GM21447 (cell line): ENCODE measurements around the gene SLC19A3.
"Not testable (repeated sequence)": the region's sequence is repeated elsewhere in the genome, so short reads cannot be mapped to it uniquely, and the experiment has no call there.

ENCODE experiments used
- ATAC-seq: cut with Tn5 transposase; IDR thresholded peaks from one replicate; pipeline ENCODE4 v1.9.1; 2021; ENCODE audit not compliant: unreplicated experiment

SLC19A3 gene

GRCh38 chr2:227703961-227704360 is 13.9 kb downstream of the SLC19A3 start:
- ATAC-seq, result no peak

- ATAC-seq, result no peak
Measured at GRCh38 chr2:227703280-227703732, 14.5 kb downstream of the SLC19A3 start.

GRCh38 chr2:227701556-227701955 is 16.3 kb downstream of the SLC19A3 start:
- ATAC-seq, result no peak

DNA sequence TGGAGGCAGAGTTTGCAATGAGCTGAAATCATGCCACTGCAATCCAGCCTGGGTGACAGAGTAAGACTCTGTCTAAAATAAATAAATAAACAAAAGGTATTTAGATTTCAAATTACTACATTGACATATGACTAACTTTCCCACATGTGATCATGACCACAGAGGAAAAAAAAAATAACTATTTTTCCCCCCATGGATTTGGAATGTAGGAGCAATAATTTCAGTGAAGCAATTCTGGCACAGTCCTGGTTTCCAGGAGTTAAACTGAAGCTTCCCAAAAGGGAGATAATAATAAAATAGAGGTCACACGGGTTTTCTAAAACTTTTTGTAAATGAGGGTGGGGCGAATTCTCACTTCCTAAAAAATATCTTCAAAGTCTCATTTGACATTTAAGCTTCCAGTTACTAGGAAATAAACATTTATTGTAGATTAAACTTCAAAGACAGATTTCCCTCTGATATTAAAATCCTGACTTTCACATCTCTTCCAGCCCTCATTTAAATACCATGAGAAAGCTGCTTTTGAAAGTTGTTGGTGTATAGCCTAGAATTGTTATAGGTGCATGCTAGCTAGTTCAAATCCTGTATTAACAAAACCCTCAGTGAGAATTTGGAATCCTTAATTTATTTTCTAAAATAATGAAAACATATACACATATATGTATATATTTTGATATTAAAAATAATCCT is 20.7 kb downstream of the SLC19A3 start:
- ATAC-seq, result no peak

GRCh38 chr2:227687189-227687588 is 30.6 kb downstream of the SLC19A3 start:
- ATAC-seq, result no peak

DNA sequence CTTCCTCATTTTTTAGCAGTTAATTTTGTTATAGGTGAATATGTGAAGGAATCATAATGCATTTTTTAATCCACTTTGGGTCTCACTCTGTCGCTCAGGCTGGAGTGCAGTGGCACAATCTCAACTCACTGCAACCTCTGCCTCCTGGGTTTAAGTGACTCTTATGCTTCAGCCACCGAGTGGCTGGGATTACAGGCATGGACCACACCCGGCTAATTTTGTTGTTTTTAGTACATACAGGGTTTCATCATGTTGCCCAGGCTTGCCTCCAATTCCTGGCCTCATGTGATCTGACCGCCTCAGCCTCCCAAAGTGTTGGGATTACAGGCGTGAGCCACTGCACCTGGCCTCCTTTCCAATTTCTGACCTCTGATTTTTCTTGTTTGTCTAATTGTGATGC is 33.6 kb downstream of the SLC19A3 start:
- no peak for ATAC-seq

DNA sequence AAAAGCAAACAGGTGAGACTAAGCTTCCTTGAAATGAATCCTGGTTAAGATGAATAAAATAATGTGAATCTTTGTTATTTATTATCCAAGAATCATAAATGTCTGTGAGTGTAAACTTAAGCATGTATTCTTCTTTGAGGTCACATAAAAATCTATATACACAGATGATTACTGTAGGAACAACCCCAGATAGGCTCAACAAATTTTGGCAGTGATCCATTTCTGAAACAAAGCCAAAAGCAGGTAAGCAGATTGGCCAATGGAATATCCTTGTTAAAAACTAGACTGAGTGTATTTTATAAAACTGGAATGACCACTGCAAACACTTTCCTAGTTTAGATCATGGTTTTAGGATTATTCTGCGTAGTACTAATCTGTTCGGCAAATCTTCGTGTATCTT is 39.9 kb downstream of the SLC19A3 start:
- no peak for ATAC-seq

- ATAC-seq, result no peak
Measured at GRCh38 chr2:227674485-227674884, 43.3 kb downstream of the SLC19A3 start.

- ATAC-seq, result not testable (repeated sequence)
Measured at GRCh38 chr2:227673620-227674019, 44.2 kb downstream of the SLC19A3 start.

- no peak for ATAC-seq
Measured at GRCh38 chr2:227671170-227671905, 46.5 kb downstream of the SLC19A3 start.

GRCh38 chr2:227666631-227667170 is 51.1 kb downstream of the SLC19A3 start, which contains the start of gene SCYGR5:
Gene SCYGR5, plus strand, starts transcription at chr2:227666804. Its CDS starts 0 bp downstream, at chr2:227666804.
- not testable (repeated sequence) for ATAC-seq

- no peak for ATAC-seq
Measured at GRCh38 chr2:227665189-227665940, 52.5 kb downstream of the SLC19A3 start.

- ATAC-seq, result no peak
Measured at GRCh38 chr2:227661827-227662226, 56.0 kb downstream of the SLC19A3 start.

- no peak for ATAC-seq
Measured at GRCh38 chr2:227661025-227661649, 56.7 kb downstream of the SLC19A3 start.

- no peak for ATAC-seq
Measured at GRCh38 chr2:227657199-227657845, 60.5 kb downstream of the SLC19A3 start.

DNA sequence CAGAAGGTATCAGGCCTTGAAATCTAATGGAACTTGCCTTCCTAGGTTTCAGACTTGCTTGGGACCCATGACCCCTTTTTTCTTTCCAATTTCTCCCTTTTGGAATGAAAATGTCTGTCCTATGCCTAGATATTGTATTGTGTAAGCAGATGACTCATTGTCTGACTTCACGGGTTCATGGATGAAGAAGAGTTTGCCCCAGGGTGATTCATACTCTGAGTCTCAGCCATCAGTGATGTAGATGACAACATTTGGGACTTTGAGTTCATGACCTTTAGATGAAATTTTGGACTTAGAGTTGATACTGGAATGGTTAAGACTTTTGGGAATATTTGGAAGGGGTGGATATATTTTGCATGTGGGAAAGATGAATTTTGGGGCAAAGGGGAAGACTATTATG is 62.4 kb downstream of the SLC19A3 start:
- ATAC-seq, result no peak

GRCh38 chr2:227654426-227654825 is 63.4 kb downstream of the SLC19A3 start:
- ATAC-seq, result no peak

- ATAC-seq, result no peak
Measured at GRCh38 chr2:227653419-227653818, 64.4 kb downstream of the SLC19A3 start.

GRCh38 chr2:227643990-227644551 is 73.8 kb downstream of the SLC19A3 start:
- ATAC-seq, result no peak

DNA sequence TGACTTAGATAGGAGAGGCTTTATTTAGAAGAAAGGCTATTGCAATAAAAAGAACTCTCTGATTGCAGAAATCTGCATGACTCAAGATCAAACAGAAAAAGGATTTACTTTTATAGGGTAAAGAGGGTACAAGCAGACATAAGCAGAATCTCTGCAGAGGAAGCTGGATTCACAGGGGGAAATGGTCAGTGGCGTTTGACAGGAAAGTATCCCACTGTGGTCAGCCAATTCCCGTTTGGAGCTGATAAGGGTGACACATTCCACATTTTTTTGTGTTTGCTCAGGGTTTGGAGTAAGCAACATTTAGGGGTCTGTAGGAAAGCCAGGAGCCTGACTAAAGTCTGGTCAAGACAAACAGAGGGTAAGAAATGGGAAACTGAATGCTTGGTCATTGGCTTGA is 75.2 kb downstream of the SLC19A3 start:
- no peak for ATAC-seq
